ENCODE data around the gene EMCN. TPM values are rescaled to one million over a fixed set of nuclear protein-coding genes. Genes with fewer than 3 reads are reported as not detected.

EMCN gene
- total and polyA plus RNA-seq, 9 of the 15 experiments (the other 6 are each of a cell fraction or from before 2014, with no cell fraction given) = not detected

GRCh38 chr4:100428051-100428450 is 89.8 kb downstream of the EMCN start:
- ATAC-seq (no peak), DNase-seq (ENCODE audit: extremely low read depth in 1 of 4, low spot score in 3 of 4) (no peak), FAIRE-seq (no peak)
- H2AFZ ChIP-seq (ENCODE audit: low read depth, low read length) = no peak overlapping the region
- TF ChIP-seq ESRRA (IDR thresholded peaks at IDR 0.05; ENCODE audit: borderline replicate concordance, low read depth) = no peak
- TF ChIP-seq ZBTB2 (IDR thresholded peaks at IDR 0.05) = no peak
- H3K79me2 ChIP-seq (ENCODE audit: control insufficient read depth, insufficient read depth, low read length) = no peaks in the 10 kb centered on the region
- no peak overlapping the region for H3K4me3 ChIP-seq
- H3K4me1 ChIP-seq (replicated peaks in 1 of 2; ENCODE audit: control insufficient read depth in 2 of 2, insufficient read depth in 2 of 2, low read length in 2 of 2) = no peaks in the 10 kb centered on the region
- H3K9ac ChIP-seq (ENCODE audit: insufficient read depth in 1 of 2, low read depth in 2 of 2, low read length in 2 of 2) = no peak overlapping the region
- H3K27ac ChIP-seq (ENCODE audit: extremely low read depth, low read depth, low read length) = no peak overlapping the region
- WGBS (ENCODE audit: insufficient coverage, low coverage, missing lambda C conversion rate) = 0% methylated on average over 2 of the region's 2 CpGs
- H3K36me3 ChIP-seq (ENCODE audit: control insufficient read depth, insufficient read depth, low read length) = no peaks in the 10 kb centered on the region
- ChIA-PET POLR2A (no interaction called here), CTCF (ENCODE audit: low intra/inter-chr PET ratio) (no interaction called here)
- no peaks in the 10 kb centered on the region for H3K9me1 ChIP-seq (ENCODE audit: control insufficient read depth, insufficient read depth, low read length)
- no peaks in the 10 kb centered on the region for H3K9me3 ChIP-seq (replicated peaks; ENCODE audit: control insufficient read depth, insufficient read depth, low read depth, low read length)
- no peaks in the 10 kb centered on the region for H4K20me1 ChIP-seq (replicated peaks; ENCODE audit: control insufficient read depth, insufficient read depth, low read length)
- H3K4me2 ChIP-seq (ENCODE audit: insufficient read depth, low read length) = no peak overlapping the region
- intact Hi-C loops (cut with micrococcal nuclease) = no loop called here
- H3K27me3 ChIP-seq (ENCODE audit: control insufficient read depth in 2 of 2, insufficient read depth in 2 of 2, low read length in 2 of 2) = no peaks in the 10 kb centered on the region
- BruUV-seq (replicated peaks) = no TSS peak
- in situ Hi-C loops (cut with MboI) = no loop called here

GRCh38 chr4:100424376-100424775 is 93.4 kb downstream of the EMCN start:
- Histone ChIP-seq H2AFZ (ENCODE audit: low read depth, low read length) (no peak overlapping the region), H3K9me3 (replicated peaks; ENCODE audit: control insufficient read depth, insufficient read depth, low read depth, low read length) (no peaks in the 10 kb centered on the region), H3K4me2 (ENCODE audit: insufficient read depth, low read length) (no peak overlapping the region), H3K27ac (ENCODE audit: extremely low read depth, low read depth, low read length) (no peak overlapping the region), H3K4me1 (replicated peaks in 1 of 2; ENCODE audit: control insufficient read depth in 2 of 2, insufficient read depth in 2 of 2, low read length in 2 of 2) (no peaks in the 10 kb centered on the region), H3K9me1 (ENCODE audit: control insufficient read depth, insufficient read depth, low read length) (no peaks in the 10 kb centered on the region), H3K9ac (ENCODE audit: insufficient read depth in 1 of 2, low read depth in 2 of 2, low read length in 2 of 2) (no peak overlapping the region), H4K20me1 (replicated peaks; ENCODE audit: control insufficient read depth, insufficient read depth, low read length) (no peaks in the 10 kb centered on the region), H3K27me3 (ENCODE audit: control insufficient read depth in 2 of 2, insufficient read depth in 2 of 2, low read length in 2 of 2) (no peaks in the 10 kb centered on the region), H3K79me2 (ENCODE audit: control insufficient read depth, insufficient read depth, low read length) (no peaks in the 10 kb centered on the region), H3K4me3 (no peak overlapping the region), H3K36me3 (ENCODE audit: control insufficient read depth, insufficient read depth, low read length) (no peaks in the 10 kb centered on the region)
- DNase-seq (ENCODE audit: extremely low read depth in 1 of 4, low spot score in 3 of 4) (no peak), FAIRE-seq (no peak), ATAC-seq (no peak)
- ChIA-PET CTCF (ENCODE audit: low intra/inter-chr PET ratio) (no interaction called here), POLR2A (no interaction called here)
- in situ Hi-C loops (cut with MboI) (no loop called here), intact Hi-C loops (cut with micrococcal nuclease) (no loop called here)
- BruUV-seq (replicated peaks) = no TSS peak
- WGBS (ENCODE audit: insufficient coverage, low coverage, missing lambda C conversion rate) = 0% methylated on average over 4 of the region's 4 CpGs
- no peak for TF ChIP-seq MECOM (CRISPR knock-in tag; IDR thresholded peaks at IDR 0.05)
- no peak for TF ChIP-seq SMARCA5 (IDR thresholded peaks at IDR 0.05)

Data from K562 (cell line).